Neural cell (in vitro differentiated cells): ENCODE data around the gene ACKR4.

Source experiments
- EZH2 ChIP-seq: fragments of 200-600, 300-800 bp; shearing (Covaris generic), sonication (generic); IDR thresholded peaks from 2 replicates; pipeline ENCODE4 v1.6.1; 2014; ENCODE audit warnings: antibody characterized with exemption, low read length, borderline replicate concordance, mild to moderate bottlenecking; ENCODE audit not compliant: insufficient read depth, poor library complexity, severe bottlenecking
- POLR2AphosphoS5 ChIP-seq: IDR thresholded peaks from 2 replicates; pipeline ENCODE4 v1.6.1; 2012
- SMC3 ChIP-seq: fragments of 450-650 bp; conservative IDR thresholded peaks from 2 replicates; pipeline ENCODE4 v1.6.1; 2014; ENCODE audit warnings: antibody characterized with exemption, mild to moderate bottlenecking, moderate library complexity; ENCODE audit not compliant: poor library complexity
- TAF1 ChIP-seq: IDR thresholded peaks from 2 replicates; pipeline ENCODE4 v1.6.1; 2012; ENCODE audit warnings: low read depth
- TF ChIP-seq, protein P1 (sequence below): fragments of 450-650 bp; IDR thresholded peaks from 2 replicates; pipeline ENCODE4 v1.5.1; 2014; ENCODE audit warnings: antibody characterized with exemption, mild to moderate bottlenecking, moderate library complexity; ENCODE audit not compliant: poor library complexity, severe bottlenecking
- TF ChIP-seq, protein P2 (sequence below): IDR thresholded peaks from 2 replicates; pipeline ENCODE4 v1.6.1; 2012; ENCODE audit warnings: borderline replicate concordance

DNA sequence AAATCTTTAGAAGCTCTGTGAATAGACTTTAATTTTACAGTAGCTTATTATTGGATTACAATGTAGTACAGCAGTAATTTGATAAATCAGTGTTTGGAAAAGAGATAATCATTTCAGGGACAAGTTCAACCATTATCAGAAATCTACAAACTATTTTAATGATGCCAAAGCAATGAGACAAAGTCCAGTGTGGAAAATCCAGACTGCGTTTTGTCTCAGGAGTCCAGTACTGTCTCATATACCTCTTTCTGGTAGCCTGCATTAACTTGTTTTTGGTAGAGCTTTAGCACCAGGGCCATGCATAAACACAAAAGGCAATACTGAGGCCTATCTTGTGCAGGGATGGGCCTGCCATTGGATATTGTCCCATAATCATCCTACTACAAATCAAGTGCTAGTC, 19.7 kb downstream of the ACKR4 start:
- TF ChIP-seq, protein P1, sequence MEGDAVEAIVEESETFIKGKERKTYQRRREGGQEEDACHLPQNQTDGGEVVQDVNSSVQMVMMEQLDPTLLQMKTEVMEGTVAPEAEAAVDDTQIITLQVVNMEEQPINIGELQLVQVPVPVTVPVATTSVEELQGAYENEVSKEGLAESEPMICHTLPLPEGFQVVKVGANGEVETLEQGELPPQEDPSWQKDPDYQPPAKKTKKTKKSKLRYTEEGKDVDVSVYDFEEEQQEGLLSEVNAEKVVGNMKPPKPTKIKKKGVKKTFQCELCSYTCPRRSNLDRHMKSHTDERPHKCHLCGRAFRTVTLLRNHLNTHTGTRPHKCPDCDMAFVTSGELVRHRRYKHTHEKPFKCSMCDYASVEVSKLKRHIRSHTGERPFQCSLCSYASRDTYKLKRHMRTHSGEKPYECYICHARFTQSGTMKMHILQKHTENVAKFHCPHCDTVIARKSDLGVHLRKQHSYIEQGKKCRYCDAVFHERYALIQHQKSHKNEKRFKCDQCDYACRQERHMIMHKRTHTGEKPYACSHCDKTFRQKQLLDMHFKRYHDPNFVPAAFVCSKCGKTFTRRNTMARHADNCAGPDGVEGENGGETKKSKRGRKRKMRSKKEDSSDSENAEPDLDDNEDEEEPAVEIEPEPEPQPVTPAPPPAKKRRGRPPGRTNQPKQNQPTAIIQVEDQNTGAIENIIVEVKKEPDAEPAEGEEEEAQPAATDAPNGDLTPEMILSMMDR, result no peak
- TF ChIP-seq POLR2AphosphoS5, result no peak
- no peak for TF ChIP-seq EZH2
- no peak for TF ChIP-seq SMC3
- TF ChIP-seq TAF1, result no peak
- TF ChIP-seq, protein P2, sequence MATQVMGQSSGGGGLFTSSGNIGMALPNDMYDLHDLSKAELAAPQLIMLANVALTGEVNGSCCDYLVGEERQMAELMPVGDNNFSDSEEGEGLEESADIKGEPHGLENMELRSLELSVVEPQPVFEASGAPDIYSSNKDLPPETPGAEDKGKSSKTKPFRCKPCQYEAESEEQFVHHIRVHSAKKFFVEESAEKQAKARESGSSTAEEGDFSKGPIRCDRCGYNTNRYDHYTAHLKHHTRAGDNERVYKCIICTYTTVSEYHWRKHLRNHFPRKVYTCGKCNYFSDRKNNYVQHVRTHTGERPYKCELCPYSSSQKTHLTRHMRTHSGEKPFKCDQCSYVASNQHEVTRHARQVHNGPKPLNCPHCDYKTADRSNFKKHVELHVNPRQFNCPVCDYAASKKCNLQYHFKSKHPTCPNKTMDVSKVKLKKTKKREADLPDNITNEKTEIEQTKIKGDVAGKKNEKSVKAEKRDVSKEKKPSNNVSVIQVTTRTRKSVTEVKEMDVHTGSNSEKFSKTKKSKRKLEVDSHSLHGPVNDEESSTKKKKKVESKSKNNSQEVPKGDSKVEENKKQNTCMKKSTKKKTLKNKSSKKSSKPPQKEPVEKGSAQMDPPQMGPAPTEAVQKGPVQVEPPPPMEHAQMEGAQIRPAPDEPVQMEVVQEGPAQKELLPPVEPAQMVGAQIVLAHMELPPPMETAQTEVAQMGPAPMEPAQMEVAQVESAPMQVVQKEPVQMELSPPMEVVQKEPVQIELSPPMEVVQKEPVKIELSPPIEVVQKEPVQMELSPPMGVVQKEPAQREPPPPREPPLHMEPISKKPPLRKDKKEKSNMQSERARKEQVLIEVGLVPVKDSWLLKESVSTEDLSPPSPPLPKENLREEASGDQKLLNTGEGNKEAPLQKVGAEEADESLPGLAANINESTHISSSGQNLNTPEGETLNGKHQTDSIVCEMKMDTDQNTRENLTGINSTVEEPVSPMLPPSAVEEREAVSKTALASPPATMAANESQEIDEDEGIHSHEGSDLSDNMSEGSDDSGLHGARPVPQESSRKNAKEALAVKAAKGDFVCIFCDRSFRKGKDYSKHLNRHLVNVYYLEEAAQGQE, result no peak
